NCI-H128 (cell line): ENCODE data around the gene NSUN7.
A peak's percentile ranks its signal among the peaks of the same experiment; 100 is the strongest.

ENCODE experiments used
- DNase-seq: peaks from one replicate; lab custom pipeline; 2025; ENCODE audit not compliant: unreplicated experiment; lab: John Stamatoyannopoulos, UW

Gene NSUN7

DNA sequence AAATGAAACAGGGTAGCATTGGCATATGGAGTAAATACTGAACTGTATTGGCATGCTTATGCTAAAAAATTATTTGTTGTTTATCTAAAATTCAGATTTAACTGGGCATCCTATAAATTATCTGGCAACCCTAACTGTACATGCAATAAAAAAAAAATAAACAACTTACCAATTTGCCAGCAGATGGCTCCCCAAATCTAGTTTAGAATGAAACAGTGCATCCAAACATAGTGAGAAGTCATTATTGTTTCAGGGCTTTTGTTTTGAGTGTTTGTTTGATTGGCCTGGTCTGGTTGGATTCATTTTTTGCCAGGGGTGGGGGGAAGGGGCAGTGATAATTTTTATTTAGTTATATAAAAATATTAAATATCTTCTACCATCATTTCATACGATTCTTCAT is 12.8 kb upstream of the NSUN7 start:
- DNase-seq, result peak; percentile 0

GRCh38 chr4:40737879-40738278 is 11.9 kb upstream of the NSUN7 start:
- no peak for DNase-seq

GRCh38 chr4:40739347-40739746 is 10.4 kb upstream of the NSUN7 start:
- DNase-seq, result no peak

- DNase-seq, result no peak
Observed at GRCh38 chr4:40744218-40744617, 5.5 kb upstream of the NSUN7 start.

GRCh38 chr4:40745285-40745984 is 4.3 kb upstream of the NSUN7 start:
- no peak for DNase-seq

- DNase-seq, result no peak
Observed at GRCh38 chr4:40747207-40747835, 2.4 kb upstream of the NSUN7 start.

DNA sequence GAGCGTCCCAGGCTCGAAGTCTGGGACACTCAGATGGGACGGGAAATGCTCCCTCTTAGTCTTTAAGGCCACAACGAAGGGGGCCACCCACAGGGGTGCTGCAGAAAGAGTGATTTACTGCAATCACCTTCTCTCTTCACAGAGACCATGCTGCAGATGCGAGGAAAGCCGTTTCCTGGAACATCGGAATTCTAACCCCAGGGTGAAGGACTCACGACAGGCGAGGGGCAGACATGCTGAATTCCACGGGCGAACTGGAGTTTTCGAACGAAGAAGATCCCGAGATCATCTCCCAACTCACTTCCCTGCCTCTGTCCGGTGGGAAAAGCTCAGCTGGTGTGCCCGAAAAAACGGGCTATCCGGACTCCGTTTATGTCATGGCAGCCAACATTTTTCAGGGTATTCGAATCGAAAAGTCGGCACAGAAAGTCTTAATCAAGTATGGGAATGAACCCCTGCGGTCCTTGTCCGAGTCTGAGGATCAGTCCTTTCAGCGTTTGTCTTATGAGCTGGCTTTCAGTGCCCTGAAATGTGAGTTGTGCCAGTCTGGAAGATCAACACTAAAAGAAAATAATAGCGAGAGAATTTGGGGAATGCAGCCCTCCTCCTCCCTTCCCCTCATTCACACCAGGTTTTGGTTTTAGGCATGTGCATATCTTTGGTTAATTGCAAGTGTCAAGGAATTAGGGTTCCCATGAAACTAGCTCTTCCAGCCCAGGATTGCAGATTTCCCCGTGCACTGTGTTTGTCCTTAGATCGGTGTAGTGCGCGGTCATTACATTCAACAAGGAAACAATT is 905 bp downstream of the NSUN7 start:
- no peak for DNase-seq

- no peak for DNase-seq
Observed at GRCh38 chr4:40755616-40756015, 5.9 kb downstream of the NSUN7 start.

GRCh38 chr4:40763228-40763716 is 13.5 kb downstream of the NSUN7 start:
- DNase-seq, result no peak

DNA sequence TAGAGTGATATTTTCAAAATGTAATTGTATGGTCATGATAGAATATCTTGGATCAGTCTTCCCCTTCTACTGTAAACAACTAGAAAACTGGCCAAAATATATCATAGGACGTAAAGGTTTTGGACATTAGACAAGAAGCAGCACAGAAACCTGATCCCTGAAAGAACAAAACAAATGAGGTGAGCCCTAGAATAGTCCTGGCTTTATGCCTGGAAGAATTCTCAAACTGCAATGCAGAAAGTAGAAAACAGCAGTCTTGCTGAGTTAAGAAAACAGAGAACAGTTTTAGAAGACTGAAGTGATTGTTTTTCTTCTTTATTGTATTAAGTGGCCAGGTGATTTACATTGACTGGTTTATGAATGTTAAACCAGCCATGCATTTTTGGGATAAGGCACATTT is 19.5 kb downstream of the NSUN7 start:
- DNase-seq, result no peak

GRCh38 chr4:40778090-40778489 is 28.3 kb downstream of the NSUN7 start:
- DNase-seq, result no peak

DNA sequence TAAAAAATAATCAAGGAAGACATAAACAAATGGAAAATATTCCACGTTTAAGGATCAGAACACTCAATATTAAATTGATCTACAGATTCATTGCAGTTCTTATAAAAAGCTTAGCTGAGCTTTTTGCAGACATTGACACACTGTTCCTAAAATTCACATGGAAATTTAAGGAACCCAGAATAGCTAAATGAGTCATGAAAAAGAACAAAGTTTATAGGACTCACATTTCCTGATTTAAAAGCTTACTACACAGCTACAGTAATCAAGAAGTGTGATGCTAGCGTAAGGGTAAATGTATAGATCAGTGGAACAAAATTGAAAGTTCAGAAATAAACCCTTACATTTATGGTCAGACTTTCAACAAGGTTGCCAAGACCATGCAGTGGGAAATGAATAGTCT is 33.1 kb downstream of the NSUN7 start:
- DNase-seq, result no peak

- no peak for DNase-seq
Observed at GRCh38 chr4:40785727-40786126, 36.0 kb downstream of the NSUN7 start.

GRCh38 chr4:40788331-40788730 is 38.6 kb downstream of the NSUN7 start:
- DNase-seq, result no peak

- DNase-seq, result no peak
Observed at GRCh38 chr4:40789031-40789430, 39.3 kb downstream of the NSUN7 start.

- DNase-seq, result no peak
Observed at GRCh38 chr4:40789771-40790170, 40.0 kb downstream of the NSUN7 start.

- no peak for DNase-seq
Observed at GRCh38 chr4:40800064-40800463, 50.3 kb downstream of the NSUN7 start.

DNA sequence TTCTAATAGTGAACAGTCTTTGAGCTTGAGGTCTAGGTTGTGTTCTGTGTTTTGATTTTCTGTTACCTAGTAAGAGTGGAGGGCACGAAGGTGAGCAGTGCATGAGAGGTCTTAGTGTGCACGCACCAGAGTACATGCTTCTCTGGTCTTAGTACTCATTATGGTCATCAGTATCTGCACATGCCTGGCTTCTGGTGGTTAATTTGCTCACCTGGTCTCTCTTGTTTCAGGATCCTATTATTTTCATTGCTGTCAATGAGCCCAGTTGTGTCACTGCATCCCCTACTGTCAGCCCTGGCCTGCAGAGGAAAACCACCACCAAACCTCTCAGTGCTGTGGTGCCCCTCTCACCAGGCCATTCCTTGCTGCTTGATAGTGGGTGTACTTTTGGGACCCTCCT is 54.8 kb downstream of the NSUN7 start:
- DNase-seq, result no peak

GRCh38 chr4:40808926-40809457 is 59.2 kb downstream of the NSUN7 start:
- DNase-seq, result no peak

DNA sequence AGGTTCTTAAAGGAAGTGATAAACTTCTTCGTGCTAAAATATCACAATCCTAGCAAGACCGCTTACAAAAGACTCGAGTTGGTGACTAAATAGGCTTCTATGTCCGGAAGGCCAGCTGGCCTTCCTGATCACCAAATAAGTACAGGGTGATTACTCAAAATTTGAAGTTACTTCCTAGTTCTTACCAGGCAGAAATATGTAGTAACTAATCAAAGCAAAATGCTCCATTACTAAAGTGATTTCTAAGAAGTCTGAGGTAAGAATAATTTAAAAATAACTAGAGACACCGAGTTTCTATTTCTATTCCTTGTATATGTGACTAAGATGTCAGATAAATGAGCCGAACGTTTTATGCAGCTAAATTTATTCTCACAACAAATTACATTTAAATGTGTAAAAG is 62.2 kb downstream of the NSUN7 start:
- no peak for DNase-seq

DNA sequence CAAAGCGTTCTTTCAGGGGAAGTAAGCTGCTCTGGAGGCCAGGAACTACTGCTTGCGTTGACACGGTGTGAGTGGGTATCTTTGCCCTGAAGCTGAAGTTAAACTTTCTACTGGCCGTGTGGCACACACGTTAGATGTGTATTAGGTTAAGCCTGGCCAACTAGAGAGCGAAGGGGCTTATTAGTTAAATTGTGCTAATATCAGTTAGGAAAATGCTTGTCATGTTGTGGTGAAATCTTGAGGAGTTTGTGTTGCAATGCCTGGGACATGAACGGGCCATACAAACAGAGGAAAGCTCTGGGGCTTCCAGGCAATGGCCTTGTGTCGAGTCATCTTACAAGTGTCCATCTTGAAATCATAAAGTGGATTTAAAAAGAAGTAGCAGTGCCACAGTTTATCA is 62.6 kb downstream of the NSUN7 start:
- DNase-seq, result no peak

DNA sequence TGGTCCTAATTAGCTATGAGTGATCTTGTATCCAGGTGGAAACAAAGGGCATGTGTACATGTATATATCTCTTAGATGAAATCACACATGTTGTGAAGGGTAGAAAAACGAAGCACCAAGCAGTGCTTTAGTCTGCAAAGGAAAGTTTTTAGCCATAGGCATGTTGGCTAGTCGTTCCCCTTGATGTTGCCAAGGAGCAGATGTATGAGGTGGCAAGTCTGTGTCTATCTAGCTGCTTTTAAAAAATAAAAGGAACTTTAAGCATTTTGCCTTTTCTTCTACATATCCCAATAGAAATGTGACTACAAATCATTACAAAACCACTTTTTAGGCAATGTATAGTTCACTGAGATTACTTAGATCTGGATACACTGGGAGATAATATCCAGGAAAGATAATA is 63.1 kb downstream of the NSUN7 start:
- no peak for DNase-seq
